Cerebellar cortex (tissue), 1 donor: Measurements from ENCODE around the gene CDHR3.

Experiments
- DNase-seq: peaks from one replicate; pipeline ENCODE4 v3.0.0-alpha.2; 2015; ENCODE audit warnings: low spot score

Gene CDHR3

DNA sequence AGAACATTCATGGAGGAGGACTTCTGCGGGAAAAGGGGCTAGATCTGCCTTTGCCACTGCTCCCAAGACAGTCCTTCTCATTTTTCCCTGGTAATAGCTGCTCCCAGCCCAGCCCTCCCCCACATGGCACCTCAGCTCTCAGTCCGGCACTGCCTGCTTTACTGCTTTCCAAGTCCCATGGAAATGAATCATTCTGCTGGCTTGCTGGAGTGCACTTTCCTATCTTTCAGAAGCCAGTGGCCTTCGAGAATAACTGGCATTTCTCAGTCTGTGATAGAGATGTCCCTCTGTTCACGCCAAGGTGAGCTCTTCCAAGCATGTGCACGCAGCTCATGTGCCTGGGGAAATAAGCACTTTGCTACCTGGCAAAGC is 87.7 kb downstream of the CDHR3 start:
- no peak for DNase-seq

DNA sequence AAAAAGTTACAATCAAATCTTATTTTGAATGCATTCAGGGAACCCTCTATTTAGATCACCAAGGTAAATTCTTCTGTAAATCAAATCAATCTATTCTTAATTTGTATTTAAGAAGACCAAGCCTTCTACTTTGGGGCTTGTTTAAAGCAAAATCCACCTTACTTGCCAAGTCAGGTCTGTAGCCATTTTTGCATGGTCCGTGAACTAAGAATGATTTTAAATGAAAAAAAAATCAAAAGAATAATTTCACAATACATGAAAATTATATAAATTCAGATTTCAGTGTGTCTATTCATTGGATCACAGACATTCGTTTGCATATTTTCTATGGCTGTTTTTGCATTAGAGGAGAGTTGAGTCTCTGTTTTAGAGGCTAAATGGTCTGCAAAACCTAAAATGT is 89.6 kb downstream of the CDHR3 start:
- no peak for DNase-seq

DNA sequence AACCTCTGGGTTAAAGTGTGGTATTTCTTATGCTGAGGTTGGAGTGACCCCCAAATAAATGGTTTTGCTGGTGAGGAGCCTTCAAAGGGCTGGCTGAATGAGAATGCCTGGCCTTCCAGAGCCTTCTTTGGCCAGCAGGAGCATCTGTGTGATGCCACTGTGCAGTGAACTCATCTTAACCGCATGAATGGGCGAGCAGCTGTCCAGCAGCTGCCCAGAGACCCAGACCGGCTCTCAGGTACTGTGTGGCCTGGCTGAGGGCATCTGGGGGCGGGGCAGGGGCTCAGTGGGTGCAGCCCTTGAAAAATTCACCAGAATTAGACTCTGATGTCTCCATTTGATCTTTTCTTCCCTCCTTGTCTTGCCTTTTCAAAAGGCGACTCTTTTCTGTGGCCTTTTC is 90.0 kb downstream of the CDHR3 start:
- DNase-seq: no peak

DNA sequence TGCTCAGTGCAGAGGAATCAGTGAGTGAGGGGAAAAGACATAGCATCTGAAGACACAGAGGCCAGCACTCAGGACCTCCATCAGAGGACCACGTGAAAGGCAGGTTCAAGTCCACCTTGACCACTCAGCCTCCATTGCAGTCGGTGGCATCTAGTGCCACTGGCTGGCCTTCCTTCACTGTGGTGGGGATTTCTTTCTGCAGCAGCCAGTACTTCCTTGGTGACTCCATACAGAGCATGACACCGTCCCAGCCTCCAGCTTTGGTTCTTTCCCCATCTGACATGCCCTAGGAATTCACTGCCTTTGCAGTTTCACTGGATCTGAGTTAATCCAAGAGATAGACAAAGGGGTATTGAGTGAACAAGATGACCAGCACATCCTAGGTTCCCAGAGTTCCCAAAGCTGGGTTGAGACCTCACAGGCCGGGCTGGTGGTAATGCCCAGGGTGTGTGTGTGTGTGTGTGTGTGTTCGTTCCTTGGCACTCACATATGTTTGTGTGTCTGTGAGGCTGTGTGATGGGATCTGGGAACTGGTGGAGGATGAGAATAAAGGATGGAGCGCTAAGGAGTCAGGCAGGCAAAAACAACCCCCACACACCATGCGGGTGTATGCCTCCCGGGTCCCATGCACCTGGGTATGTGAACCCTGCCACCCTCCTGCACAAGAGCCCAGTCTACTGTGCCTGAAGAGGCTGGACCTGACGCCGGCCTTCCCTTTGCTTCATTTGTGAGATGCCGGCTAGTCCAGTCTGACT is 91.3 kb downstream of the CDHR3 start:
- DNase-seq: no peak

DNA sequence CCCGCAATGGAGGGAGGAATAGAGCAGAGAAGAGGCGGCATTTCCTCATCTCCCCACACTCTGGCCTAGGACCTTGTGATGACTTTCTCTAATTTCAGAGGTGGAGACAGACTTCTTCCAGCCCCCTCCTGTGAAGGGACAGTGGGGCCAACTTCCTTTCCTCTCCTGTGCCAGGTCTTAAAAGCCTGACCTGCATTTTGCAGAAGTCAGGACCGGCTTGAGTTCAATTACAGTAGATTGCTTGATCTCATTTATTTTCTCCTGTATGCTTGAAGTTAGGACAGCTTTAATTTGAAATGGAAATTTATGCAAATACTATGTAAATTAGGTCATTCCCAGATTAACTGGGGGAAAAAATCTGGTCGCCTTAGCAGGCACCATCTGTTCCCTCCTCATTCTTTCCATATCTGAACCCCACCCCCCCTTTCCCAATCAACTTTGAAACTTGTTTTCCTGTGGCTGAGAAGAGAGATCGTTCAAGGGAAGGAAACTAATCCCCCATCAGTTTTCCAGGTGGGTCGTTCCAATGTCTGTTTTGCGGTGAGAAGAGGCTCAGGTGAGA is 92.0 kb downstream of the CDHR3 start:
- peak; percentile 66 for DNase-seq

DNA sequence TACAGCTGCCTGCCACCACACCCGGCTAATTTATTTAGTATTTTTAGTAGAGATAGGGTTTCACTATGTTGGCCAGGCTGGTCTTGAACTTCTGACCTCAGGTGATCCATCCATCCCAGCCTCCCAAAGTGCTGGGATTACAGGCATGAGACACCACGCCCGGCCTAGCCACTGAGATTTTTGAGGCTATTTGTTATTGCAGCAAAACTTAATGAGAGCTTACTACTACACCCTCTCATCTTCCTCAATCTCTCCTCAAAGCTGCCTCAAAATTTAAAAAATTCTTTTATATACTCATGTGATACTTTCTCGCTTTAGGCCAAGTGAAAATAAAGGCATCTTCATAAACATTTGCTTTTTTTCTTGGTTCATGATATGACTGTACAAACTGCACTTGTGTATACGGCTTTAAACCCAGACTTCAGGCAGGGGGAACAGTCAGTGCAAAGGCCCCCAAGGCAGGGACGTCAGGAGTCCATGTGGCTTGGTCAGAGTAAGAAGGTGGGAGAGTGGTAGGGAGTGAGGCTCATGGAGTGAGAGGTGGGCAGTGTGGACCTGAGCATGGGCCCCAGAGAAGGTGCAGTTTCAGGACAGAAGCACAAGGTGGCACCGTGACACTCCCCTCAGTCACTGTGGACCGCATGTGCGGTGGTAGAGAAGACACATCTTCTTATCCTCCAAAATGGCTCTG is 93.6 kb downstream of the CDHR3 start:
- DNase-seq: peak; percentile 85

DNA sequence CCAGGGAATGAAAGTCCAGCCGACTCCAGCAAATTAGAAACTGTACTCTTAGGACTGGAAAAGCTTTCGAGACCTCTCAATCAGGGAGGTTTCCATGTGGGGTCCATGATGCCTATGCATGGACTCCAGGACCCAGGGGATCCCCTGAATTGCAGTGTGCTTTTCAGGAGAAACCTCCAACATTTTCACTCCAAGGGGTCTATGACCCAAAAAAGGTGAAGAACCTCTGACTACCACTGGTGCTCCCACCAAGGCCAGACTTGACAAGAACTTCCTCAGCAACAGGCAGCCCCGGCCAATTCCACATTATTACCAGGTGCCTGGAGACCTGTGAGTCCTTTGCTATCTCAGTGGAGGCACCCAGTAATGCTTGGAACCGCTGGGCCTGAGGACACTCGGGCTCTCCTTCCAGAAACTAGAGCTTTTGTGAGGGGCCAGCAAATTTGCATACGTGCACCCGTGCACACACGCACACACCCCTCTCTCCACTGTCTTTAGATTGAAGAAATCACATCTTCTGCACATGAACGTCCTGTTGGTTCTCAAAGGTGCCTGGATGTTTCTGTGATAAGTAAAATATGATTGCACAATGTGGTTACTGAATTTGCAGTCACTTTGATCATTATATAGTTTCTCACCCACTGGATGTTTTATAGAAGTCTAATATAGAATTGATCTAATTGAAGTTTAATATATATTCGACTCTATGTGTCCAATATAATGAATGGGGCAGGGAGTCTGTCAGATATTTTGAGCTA is 94.3 kb downstream of the CDHR3 start:
- no peak for DNase-seq

DNA sequence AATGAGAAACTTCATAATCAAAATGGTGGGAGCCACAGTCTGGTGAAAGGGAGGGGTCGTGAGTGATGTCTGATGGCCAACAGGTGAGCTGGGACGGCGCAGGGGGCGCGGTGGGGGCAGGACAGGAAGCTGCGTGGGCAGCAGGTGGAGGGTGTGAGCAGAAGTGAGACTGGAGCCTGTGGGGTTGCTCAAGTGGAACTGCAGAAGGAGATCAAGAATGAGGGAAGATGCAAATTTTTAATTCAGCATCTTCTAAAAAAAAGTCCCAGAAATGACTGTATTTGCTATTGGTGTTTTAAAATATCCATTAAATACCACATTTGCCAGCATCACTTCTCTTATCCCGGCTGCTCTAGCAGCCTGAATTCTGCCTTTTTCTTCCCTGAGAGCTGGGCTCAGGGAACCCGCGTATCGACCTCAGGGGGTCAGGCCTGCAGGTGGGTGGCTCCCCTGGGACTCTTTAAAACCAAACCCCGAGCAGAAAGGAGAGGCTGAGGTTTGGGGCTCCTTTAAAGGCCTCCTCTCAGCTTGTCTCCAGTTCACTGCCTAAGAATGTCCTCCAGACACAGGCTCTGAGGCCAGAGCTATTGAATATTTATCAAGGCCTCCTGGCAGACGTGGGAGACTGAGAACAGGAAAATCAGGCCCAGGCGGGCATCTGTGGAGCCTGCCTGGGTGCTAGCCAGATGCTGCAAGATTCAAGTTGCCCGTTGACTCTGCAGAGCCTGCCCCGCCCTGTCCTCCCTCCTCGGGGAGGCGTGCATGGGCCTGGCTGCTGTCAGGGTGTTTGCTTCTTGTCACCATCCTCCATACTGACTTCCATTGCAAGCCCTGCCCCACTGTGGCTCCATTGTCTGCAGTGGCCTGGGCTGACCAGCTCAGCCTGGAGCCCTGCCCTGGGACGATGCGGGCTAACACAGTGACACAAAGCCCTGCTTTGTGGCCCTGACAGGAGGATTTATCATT is 95.2 kb downstream of the CDHR3 start:
- DNase-seq: no peak

DNA sequence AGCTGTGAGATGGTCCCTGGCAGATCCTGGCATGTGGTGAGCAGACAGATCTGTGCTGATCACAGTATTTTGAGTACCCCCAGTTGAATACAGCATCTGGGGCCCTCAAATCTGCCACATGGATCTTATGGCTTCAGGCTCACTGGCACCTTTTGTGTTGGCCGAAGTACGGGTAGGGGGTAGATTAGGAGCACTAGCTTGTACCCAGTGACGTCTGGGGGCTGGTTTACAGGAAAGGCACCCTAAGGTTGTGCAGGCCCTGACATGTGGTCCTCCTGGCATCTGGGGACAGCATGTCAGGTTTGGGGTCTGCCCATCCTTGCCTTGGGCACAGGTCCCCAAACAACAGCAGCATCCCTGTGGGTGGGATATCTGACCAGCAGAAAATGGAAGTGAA is 95.9 kb downstream of the CDHR3 start:
- DNase-seq: no peak

DNA sequence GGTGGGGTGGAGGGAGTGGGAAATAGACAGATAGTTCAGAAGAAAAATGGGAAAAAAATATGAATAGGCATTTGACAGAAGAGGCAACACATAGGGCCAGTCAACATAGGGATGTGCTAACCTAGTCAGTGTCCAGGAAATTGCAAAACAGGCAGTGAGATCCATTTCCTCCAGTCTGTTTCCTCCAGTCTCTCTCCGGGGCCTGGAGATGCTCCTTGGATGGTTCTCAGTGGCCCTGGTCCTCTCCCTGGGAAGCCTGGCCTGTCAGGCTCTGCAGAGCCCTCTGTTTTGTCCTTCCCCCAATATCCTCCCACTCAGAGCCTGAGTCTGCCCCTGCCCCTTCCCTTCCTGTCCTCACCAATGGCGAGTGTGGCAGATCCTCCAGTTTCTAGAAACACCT is 96.5 kb downstream of the CDHR3 start:
- DNase-seq: no peak

DNA sequence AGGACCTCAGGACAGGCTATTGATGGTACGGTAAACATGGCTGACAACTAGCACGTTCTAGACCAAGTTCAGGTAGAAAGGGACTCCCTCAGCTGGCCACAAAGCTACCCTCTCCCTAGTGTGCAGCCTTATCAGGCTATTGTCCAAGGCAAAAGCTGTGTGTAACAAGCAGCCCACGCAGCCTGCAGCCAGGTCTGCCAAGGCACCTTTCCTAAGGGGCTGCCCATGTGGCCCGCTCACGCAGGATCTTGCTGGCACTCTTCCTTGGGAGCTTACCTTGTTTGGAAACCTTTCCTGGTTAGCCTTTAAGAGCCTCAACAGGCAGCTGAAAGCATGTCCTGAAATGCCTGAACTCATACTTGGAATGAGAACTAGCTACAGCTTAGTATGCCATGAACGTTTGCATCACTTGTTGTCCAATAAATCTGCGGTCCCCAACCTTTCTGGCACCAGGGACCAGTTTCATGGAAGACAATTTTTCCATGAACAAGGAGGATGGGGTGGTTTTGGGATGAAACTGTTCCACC is 97.4 kb downstream of the CDHR3 start:
- DNase-seq: no peak

DNA sequence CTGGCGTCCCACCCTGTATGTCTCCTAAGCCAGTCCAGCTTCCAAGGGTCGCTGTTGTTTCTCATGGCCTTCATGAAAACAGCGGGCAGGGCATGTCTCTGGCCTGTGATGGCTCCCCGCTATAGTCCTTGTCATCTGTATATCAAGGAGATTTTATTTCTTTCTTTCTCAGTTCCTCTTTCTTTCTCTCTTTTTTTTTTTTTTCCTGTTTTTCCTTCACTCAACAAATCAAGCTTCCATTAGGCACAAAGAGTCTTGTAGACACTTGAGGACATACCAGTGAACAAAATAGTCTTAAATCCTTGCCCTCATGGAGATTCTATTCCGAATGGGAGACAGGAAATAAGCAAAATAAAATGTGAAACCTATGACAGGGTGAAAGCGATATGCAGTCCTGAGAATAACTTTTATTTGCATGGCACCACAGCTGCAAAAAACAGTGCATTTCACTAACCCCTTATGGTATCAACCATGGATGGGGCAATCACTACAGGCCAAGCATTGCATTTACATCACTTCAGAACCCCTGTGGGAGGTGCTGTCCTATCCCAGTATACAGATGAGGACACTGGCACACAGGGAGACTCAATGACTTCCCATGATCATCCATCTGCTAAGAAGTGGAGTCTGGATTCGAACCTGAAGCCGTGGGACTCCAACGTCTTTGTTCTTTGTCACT is 98.4 kb downstream of the CDHR3 start:
- DNase-seq: no peak

DNA sequence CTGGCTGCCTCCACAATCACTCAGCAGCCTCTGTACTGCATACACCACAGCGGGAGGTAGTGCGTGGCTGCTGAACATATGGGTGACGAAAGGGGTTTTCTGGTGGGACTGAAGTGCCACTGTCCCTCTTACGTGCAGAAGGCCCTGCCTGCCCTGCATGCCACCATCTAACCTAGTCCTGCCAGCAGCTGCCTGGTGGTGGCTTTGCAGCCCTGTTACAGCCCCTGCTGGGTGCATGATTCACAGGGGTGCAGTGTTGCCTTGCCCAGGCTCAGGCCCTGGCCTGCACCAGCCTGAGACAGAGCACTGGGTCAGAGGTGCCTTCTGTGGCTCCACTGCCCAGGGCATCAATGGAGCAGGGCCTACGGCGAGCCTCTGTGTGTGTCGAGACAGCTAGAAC is 98.9 kb downstream of the CDHR3 start:
- DNase-seq: no peak

DNA sequence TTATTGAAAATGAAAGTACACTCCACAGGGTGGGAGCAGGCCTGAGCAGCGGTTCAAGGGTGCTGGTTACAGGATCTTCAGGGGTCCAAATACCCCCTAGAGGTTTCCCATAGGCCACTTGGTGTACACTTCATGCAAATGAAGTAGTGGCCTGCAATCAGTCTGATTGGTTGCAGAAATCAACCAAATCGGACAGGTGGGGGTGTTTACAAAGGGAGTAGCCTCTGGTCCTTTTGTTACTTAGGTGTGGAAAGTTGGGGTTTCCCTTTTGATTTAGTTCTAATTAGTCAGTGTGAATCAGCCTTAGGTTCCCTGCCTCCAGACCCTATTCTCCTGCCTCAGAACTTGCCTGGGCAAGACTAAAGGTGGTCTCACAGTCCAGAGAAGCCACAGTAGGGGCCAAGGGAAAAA is 99.5 kb downstream of the CDHR3 start:
- DNase-seq: no peak

DNA sequence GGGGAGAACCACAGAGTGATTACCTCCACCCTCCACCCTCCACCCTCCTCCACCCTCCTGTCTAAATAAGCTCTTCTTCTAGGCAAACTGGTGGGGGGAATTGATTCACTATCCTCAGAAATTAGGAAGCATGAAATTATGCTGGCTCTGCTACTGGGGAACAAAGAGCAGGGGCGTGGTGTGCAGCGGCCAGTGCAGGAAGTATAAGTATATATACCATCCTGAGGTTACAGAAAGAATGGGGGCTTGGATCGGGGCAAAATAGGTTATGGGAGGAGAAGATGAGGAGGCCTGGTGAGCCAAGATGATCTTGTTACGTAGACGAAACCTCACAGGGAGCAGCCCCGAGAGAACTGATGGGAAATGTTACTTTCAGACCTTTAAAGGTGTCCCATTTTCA is 100.0 kb downstream of the CDHR3 start:
- DNase-seq: no peak

DNA sequence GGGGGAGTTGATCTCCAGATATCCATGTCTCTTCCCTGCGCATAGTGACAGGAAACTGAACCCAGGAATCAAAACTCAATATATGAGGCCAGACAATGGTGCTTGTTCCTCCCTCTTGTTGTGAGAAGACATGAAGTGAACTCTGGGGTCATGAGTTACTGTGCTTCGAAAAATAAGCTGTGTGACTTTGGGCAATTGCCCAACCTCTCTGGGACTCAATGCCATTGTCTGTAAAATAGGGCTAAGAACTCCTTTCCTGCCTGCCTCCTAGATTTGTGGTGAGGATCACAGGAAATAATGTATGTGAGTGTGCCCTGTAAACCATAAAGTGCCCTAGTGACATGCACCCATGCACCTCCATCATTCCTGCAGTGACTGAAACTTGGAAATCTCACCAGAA is 100.6 kb downstream of the CDHR3 start:
- DNase-seq: no peak

DNA sequence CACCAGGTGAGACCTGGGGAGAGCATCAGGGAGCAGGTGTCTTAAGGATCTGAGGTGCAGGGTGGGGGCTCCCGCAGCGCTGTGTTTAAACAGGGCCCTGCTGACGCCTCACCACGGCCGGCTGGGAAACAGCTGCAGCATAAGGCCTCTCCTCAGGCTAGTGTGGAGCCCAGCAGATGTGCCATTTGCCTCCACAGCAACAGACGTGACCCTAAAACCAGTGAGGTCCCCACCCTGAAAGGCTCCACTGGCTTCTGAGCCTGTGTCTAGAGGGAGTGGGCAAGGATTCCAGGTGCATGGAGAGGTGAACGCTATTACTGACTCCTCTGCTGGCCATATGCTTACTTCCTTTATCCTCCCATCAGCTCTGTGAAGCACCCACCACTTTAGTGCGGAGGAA is 101.3 kb downstream of the CDHR3 start:
- DNase-seq: no peak

DNA sequence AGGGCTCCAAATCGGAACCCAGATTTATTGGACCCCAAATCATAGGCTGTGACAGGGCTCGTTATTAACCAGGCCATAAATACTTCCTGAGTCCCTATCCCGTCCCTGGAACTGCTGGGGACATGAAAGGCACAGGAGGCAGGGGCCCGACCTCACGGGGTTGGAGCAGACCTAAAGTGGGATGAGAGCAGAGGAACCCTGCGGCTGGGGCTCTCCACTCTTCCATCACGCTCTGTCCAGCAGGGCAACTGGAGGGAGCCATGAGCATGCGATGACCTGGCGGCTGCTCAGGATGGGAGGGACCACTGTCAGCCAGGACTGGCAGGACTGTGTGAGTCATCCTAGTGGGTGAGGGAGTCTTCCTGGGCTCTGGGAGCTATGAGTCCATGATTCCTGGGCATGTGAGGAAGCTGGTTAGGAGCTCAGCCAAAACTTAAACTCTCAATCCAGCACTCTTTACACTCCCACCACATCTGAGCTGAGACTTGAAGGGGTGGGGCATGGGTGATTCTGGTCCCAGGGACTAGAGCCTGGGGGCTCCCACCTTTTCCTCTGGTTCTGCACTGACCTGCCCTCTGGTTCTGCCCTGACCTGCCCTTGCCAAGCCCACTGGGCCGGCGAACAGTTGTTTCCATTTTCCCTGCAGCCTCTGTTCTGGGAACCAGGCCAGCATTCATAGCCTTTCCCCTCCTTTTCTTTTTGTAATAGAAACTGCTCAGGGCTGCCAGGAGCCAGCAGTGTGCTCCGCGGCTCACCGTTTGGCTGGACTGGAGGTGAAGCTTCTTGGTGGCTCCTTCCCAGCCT is 101.9 kb downstream of the CDHR3 start:
- peak; percentile 82 for DNase-seq

DNA sequence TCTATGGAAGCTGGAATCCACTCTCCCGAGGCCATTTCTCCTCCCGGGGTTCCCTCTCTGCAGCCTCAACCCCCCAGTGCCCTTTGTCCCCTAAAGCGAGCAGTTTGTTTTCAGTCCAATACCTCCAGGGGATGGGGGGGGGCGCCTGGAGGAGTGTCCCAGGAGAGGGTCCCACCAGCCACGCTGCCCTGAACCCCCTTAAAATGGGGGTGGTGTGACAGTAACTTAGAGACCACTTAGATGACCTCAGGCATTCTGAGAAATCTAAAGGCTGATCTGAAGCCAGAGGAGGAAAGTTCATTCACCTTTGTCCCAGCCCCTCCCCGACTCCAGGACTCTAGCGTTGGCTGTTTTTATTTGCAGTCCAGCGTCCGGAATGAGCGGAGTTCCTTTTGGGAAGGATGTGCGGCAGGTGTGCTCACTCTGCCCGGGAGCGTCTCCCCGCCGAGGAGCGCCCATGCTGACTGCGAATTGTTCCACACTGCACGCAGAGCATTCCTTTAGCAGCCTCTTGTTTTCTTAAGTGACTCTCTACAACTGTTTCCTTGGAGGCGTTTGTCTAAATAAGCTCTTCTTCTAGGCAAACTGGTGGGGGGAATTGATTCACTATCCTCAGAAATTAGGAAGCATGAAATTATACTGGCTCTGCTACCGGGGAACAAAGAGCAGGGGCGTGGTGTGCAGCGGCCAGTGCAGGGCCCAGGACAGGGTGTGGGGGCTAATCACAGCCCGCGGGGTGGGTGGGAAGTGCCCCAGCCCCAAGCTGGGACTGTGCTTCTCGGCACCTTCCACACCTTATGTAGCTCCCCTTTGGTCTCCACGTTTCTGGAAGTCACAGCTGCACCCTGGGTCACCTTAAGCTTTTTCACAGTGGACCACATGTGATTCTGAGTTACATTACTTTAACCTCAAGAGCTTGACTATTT is 102.8 kb downstream of the CDHR3 start:
- no peak for DNase-seq
